ENCODE results near the gene NDUFAF5.

- TF ChIP-seq CTCF (conservative IDR thresholded peaks at IDR 0.05 in 1 of 2, IDR thresholded peaks at IDR 0.05 in 1 of 2; ENCODE audit: extremely low read depth in 1 of 2, insufficient read depth in 1 of 2, low read depth in 1 of 2, low read length in 2 of 2) (no peak), EZH2 (IDR thresholded peaks at IDR 0.05; ENCODE audit: borderline replicate concordance, low read length) (no peak)
These were observed 40.6 kb downstream of the NDUFAF5 start for GRCh38 chr20:13825465-13825864.

Data from mammary epithelial cell (primary cell).